Measurements from ENCODE around the gene SAFB. TPM values are rescaled to one million over a fixed set of nuclear protein-coding genes. Genes with fewer than 3 reads are reported as not detected.

The SAFB gene
- total RNA-seq, 1 experiment from 2014 or later: 143 TPM

DNA sequence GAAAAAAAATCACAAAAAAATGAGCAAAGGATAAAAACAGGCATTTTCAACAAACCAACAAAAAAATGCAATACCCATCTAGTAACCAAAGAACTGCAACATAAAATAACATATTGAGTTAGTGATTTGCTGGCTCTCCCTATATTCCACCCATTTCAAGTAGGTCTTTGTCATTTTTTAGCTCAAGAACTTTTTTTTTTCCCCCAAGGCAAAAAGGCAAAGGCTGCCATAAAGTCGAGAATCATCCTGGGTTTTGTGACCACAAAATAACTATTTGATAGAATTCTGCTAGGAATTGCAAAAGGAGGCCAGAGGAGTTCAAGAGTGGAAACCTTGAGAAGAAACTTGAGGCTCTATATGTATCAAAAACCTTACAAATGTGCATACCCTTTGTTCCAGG lies 5.8 kb upstream of the SAFB start (continued):
- TF ChIP-seq REST (IDR thresholded peaks at IDR 0.05; ENCODE audit: low read depth): no peak

DNA sequence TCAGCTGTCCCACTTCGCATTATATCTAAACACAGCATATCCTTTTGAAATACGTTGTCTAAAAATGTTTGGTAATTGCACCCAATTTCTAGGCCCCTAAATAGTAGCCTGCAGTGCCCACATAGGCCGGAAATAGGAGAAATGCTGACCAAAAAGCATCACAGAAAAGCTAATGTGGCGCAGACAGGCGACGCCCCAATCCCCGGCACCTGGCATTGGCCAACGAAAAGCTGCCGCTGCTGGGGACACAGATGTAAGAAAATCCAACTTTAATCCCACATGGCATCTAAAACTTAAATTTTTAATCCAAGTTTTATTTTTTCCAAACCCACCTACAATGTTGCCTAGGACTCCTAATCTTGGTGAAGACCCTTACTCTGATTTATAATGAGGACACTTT lies 4.3 kb upstream of the SAFB start:
- peaks cover 49 to 58% of the 10 kb centered on the region in 2 experiments for H3K36me3 ChIP-seq (ENCODE audit: control insufficient read depth in 1 of 2, insufficient read depth in 2 of 2, low read length in 2 of 2)
- no peaks in the 10 kb centered on the region for H3K9me2 ChIP-seq (ENCODE audit: insufficient read depth)
- no peaks in the 10 kb centered on the region for H3K27me3 ChIP-seq (ENCODE audit: insufficient read depth, low read length)
- no peak overlapping the region for H3K4me2 ChIP-seq (ENCODE audit: low read length)
- RAD21 ChIA-PET (ENCODE audit: low non-redundant PET in 1 of 2, low total read pairs in 2 of 2, uncharacterized antibody in 2 of 2, unreplicated experiment in 2 of 2): no interaction called here
- H3K27ac ChIP-seq (ENCODE audit: low read depth, low read length): no peak overlapping the region
- no peak overlapping the region for H2AFZ ChIP-seq (ENCODE audit: low read depth, low read length, poor library complexity, severe bottlenecking)
- intact Hi-C loops (cut with micrococcal nuclease): no loop called here
- POLR2A ChIA-PET: no interaction called here
- ATAC-seq (no peak), DNase-seq (ENCODE audit: low read depth, low spot score) (no peak)
- peaks cover 92% of the 10 kb centered on the region for H3K79me2 ChIP-seq (ENCODE audit: insufficient read depth, low read length)
- no peak overlapping the region for H3K9ac ChIP-seq (ENCODE audit: low read length)
- H4K20me1 ChIP-seq (ENCODE audit: insufficient read depth): no peaks in the 10 kb centered on the region
- peaks cover 6 to 10% of the 10 kb centered on the region in 2 experiments; a peak in 3 of 4 replicates for H3K4me1 ChIP-seq (ENCODE audit: control insufficient read depth in 1 of 2, insufficient read depth in 2 of 2, low read length in 2 of 2)
- H3K9me3 ChIP-seq (ENCODE audit: control insufficient read depth in 1 of 2, insufficient read depth in 1 of 2, low read depth in 1 of 2, low read length in 2 of 2): no peaks in the 10 kb centered on the region
- CTCF ChIA-PET: no interaction called here
- H3K4me3 ChIP-seq (replicated peaks in 1 of 2; ENCODE audit: low read depth in 1 of 2, low read length in 2 of 2): no peak overlapping the region
- BruUV-seq (replicated peaks): no TSS peak
- no peak for TF ChIP-seq REST (IDR thresholded peaks at IDR 0.05; ENCODE audit: low read depth)
- no peak for TF ChIP-seq POLR2A (IDR thresholded peaks at IDR 0.05; ENCODE audit: borderline replicate concordance, extremely low read depth, insufficient read depth, insufficient read length)
- TF ChIP-seq CEBPB (IDR thresholded peaks at IDR 0.05; ENCODE audit: low read depth): no peak
- no peak for TF ChIP-seq ELF1 (IDR thresholded peaks at IDR 0.05; ENCODE audit: borderline replicate concordance, low read depth)
- no peak for TF ChIP-seq FOSL1 (IDR thresholded peaks at IDR 0.05; ENCODE audit: low read depth)
- TF ChIP-seq SIN3A (IDR thresholded peaks at IDR 0.05; ENCODE audit: low read depth): no peak
- no peak for TF ChIP-seq SRF (IDR thresholded peaks at IDR 0.05; ENCODE audit: low read depth)
- no peak for TF ChIP-seq JUND (IDR thresholded peaks at IDR 0.05)
- no peak for TF ChIP-seq CBX3 (IDR thresholded peaks at IDR 0.05; ENCODE audit: low read depth)
- TF ChIP-seq TCF7L2 (IDR thresholded peaks at IDR 0.05; ENCODE audit: borderline replicate concordance, extremely low read depth, insufficient read depth, insufficient read length): no peak
- TF ChIP-seq SP1 (IDR thresholded peaks at IDR 0.05; ENCODE audit: low read depth): no peak
- no peak for TF ChIP-seq EZH2 (IDR thresholded peaks at IDR 0.05)
- TF ChIP-seq ZBTB33 (IDR thresholded peaks at IDR 0.05; ENCODE audit: extremely low read depth, insufficient replicate concordance, low read length): no peak
- TF ChIP-seq, protein P1, sequence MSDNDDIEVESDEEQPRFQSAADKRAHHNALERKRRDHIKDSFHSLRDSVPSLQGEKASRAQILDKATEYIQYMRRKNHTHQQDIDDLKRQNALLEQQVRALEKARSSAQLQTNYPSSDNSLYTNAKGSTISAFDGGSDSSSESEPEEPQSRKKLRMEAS (IDR thresholded peaks at IDR 0.05): no peak
- TF ChIP-seq POLR2AphosphoS5 (IDR thresholded peaks at IDR 0.05; ENCODE audit: low read depth, low read length): no peak
- no peak for TF ChIP-seq EZH2phosphoT487 (IDR thresholded peaks at IDR 0.05; ENCODE audit: borderline replicate concordance)
- TF ChIP-seq EGR1 (IDR thresholded peaks at IDR 0.05; ENCODE audit: low read depth): no peak
- no peak for TF ChIP-seq RAD21 (IDR thresholded peaks at IDR 0.05; ENCODE audit: low read depth)
